NB4 (cell line): ENCODE results near the gene NDST1.

ENCODE experiments used
- POLR2A ChIP-seq: IDR thresholded peaks from 2 replicates; pipeline ENCODE4 v1.6.1; 2011; ENCODE audit warnings: mild to moderate bottlenecking; ENCODE audit not compliant: insufficient read length; ENCODE audit errors: extremely low read depth
- TF ChIP-seq, protein P1 (sequence below): IDR thresholded peaks from one replicate; pipeline ENCODE4 v1.5.1; 2012; ENCODE audit warnings: low read depth, low read length

DNA sequence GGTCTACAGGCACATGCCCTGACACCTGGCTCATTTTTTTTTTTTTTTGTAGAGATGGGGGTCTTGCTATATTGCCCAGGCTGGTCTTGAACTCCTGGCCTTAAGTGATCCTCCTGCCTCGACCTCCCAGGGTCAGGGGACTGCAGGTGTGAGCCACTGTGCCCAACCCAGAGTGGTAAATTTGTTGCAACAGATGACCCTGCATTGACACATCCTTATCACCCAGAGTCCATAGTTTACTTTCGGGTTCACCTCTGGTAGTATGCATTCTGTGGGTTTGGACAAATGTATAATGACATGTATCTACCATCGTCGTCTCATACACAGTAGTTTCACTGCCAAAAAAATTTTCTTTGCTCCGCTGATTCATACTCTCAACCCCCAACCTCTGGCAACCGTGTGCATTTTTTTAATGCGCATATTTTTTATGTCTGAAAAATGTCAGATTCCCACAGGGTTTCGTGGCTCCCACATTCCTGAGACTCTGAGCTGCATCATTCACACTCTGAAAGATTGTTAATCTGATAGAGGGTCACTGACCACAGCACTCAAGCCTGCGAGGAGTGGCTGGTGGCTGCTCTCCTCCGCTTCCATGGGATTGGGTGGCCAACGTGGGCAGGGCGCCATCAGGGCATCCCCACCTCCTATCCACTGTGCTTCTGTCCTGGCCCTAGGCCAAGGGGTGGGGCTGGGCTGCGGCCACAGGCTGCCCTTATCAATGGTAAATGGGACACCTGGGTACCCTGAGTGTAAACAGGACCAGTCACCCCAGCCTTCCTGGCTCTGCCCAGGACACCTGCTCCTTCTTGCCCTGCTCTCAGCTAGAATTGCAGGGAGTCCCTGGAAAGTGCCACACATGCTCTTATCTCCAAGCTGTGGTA lies 9.6 kb downstream of the NDST1 start:
- TF ChIP-seq, protein P1, sequence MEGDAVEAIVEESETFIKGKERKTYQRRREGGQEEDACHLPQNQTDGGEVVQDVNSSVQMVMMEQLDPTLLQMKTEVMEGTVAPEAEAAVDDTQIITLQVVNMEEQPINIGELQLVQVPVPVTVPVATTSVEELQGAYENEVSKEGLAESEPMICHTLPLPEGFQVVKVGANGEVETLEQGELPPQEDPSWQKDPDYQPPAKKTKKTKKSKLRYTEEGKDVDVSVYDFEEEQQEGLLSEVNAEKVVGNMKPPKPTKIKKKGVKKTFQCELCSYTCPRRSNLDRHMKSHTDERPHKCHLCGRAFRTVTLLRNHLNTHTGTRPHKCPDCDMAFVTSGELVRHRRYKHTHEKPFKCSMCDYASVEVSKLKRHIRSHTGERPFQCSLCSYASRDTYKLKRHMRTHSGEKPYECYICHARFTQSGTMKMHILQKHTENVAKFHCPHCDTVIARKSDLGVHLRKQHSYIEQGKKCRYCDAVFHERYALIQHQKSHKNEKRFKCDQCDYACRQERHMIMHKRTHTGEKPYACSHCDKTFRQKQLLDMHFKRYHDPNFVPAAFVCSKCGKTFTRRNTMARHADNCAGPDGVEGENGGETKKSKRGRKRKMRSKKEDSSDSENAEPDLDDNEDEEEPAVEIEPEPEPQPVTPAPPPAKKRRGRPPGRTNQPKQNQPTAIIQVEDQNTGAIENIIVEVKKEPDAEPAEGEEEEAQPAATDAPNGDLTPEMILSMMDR, result no peak
- TF ChIP-seq POLR2A, result no peak
